SK-N-SH treated with all-trans-retinoic acid at 6 μM for 48 hours (cell line): Measurements from ENCODE around the gene SMIM38.

Source experiments
- ATAC-seq: fragments of 200-7000 bp; cut with Tn5 transposase; 3 replicates; pipeline ENCODE4 v1.9.1; 2020; ENCODE audit warnings: mild to moderate bottlenecking, moderate library complexity
- ARNTL ChIP-seq: fragments of 450-650 bp; formaldehyde crosslinking; IDR thresholded peaks from 2 replicates; pipeline ENCODE4 v1.5.0; 2020; ENCODE audit warnings: low read depth, mild to moderate bottlenecking, moderate library complexity, borderline replicate concordance
- CREB5 ChIP-seq: fragments of 250-450 bp; sonication (Bioruptor Pico); IDR thresholded peaks from 2 replicates; pipeline ENCODE4 v1.5.1; 2020; ENCODE audit warnings: low read depth, mild to moderate bottlenecking, moderate library complexity
- CSDC2 ChIP-seq: fragments of 250-450 bp; sonication (Bioruptor Pico); IDR thresholded peaks from 2 replicates; pipeline ENCODE4 v1.5.0; 2020; ENCODE audit warnings: mild to moderate bottlenecking, moderate library complexity
- CSRNP3 ChIP-seq: fragments of 250-450 bp; sonication (Bioruptor Pico); IDR thresholded peaks from 2 replicates; pipeline ENCODE4 v1.5.1; 2021; ENCODE audit warnings: mild to moderate bottlenecking, moderate library complexity
- ESRRG ChIP-seq: fragments of 250-450 bp; sonication (Bioruptor Pico); IDR thresholded peaks from 2 replicates; pipeline ENCODE4 v1.6.1; 2021; ENCODE audit warnings: mild to moderate bottlenecking
- GLIS3 ChIP-seq: fragments of 250-450 bp; sonication (Bioruptor Pico); IDR thresholded peaks from 2 replicates; pipeline ENCODE4 v1.5.0; 2020; ENCODE audit warnings: mild to moderate bottlenecking, moderate library complexity
- ISL1 ChIP-seq: fragments of 250-450 bp; sonication (Bioruptor Pico); IDR thresholded peaks from 2 replicates; pipeline ENCODE4 v2.1.2; 2022; ENCODE audit warnings: mild to moderate bottlenecking, moderate library complexity
- OSR1 ChIP-seq: fragments of 250-450 bp; sonication (Bioruptor Pico); IDR thresholded peaks from 2 replicates; pipeline ENCODE4 v1.8.0; 2022; ENCODE audit warnings: moderate library complexity, mild to moderate bottlenecking, inconsistent platforms
- PATZ1 ChIP-seq: fragments of 250-450 bp; sonication (Bioruptor Pico); IDR thresholded peaks from 2 replicates; pipeline ENCODE4 v1.8.0; 2020; ENCODE audit warnings: mild to moderate bottlenecking, moderate library complexity, borderline replicate concordance
- POU6F1 ChIP-seq: fragments of 250-450 bp; sonication (Bioruptor Pico); IDR thresholded peaks from 2 replicates; pipeline ENCODE4 v1.8.0; 2021; ENCODE audit warnings: low read depth, mild to moderate bottlenecking, moderate library complexity, borderline replicate concordance
- PPARA ChIP-seq: fragments of 250-450 bp; sonication (Bioruptor Pico); IDR thresholded peaks from 2 replicates; pipeline ENCODE4 v1.5.0; 2020; ENCODE audit warnings: mild to moderate bottlenecking, borderline replicate concordance
- RARB ChIP-seq: fragments of 250-450 bp; sonication (Bioruptor Pico); IDR thresholded peaks from 2 replicates; pipeline ENCODE4 v1.8.0; 2021; ENCODE audit warnings: mild to moderate bottlenecking, moderate library complexity
- SNAI2 ChIP-seq: fragments of 250-450 bp; sonication (Bioruptor Pico); IDR thresholded peaks from 2 replicates; pipeline ENCODE4 v1.5.0; 2020; ENCODE audit warnings: mild to moderate bottlenecking, moderate library complexity
- TCF4 ChIP-seq: fragments of 250-450 bp; sonication (Bioruptor Pico); IDR thresholded peaks from 2 replicates; pipeline ENCODE4 v1.8.0; 2021; ENCODE audit warnings: mild to moderate bottlenecking, moderate library complexity, borderline replicate concordance
- TOX ChIP-seq: fragments of 250-450 bp; sonication (Bioruptor Pico); IDR thresholded peaks from 2 replicates; pipeline ENCODE4 v1.8.0; 2021; ENCODE audit warnings: mild to moderate bottlenecking, moderate library complexity, borderline replicate concordance
- TSHZ2 ChIP-seq: fragments of 250-450 bp; sonication (Bioruptor Pico); IDR thresholded peaks from 2 replicates; pipeline ENCODE4 v1.5.0; 2020; ENCODE audit warnings: mild to moderate bottlenecking, moderate library complexity
- ZC3H10 ChIP-seq: fragments of 250-450 bp; sonication (Bioruptor Pico); IDR thresholded peaks from 2 replicates; pipeline ENCODE4 v1.5.1; 2021; ENCODE audit warnings: mild to moderate bottlenecking, moderate library complexity
- ZFP3 ChIP-seq: fragments of 250-450 bp; sonication (Bioruptor Pico); IDR thresholded peaks from 2 replicates; pipeline ENCODE4 v1.5.0; 2020; ENCODE audit warnings: mild to moderate bottlenecking, moderate library complexity
- ZFP30 ChIP-seq: fragments of 450-650 bp; formaldehyde crosslinking; IDR thresholded peaks from 2 replicates; pipeline ENCODE4 v1.5.0; 2022; ENCODE audit warnings: mild to moderate bottlenecking, moderate library complexity
- ZNF565 ChIP-seq: fragments of 450-650 bp; formaldehyde crosslinking; conservative IDR thresholded peaks from 2 replicates; pipeline ENCODE4 v1.5.0; 2020; ENCODE audit warnings: low read depth, mild to moderate bottlenecking, moderate library complexity
- ZNF8 ChIP-seq: fragments of 450-650 bp; formaldehyde crosslinking; IDR thresholded peaks from 2 replicates; pipeline ENCODE4 v1.5.0; 2020; ENCODE audit warnings: mild to moderate bottlenecking, moderate library complexity

SMIM38 gene

GRCh38 chr11:69171476-69172240 is 15.9 kb downstream of the SMIM38 start:
- TF ChIP-seq TCF4 (CRISPR knock-in tag) (no peak), RARB (CRISPR knock-in tag) (no peak), ZNF8 (CRISPR knock-in tag) (no peak), PATZ1 (CRISPR knock-in tag) (no peak), TSHZ2 (no peak), POU6F1 (no peak), GLIS3 (CRISPR knock-in tag) (no peak), ARNTL (no peak), CSDC2 (CRISPR knock-in tag) (no peak), ISL1 (CRISPR knock-in tag) (no peak), CREB5 (no peak), TOX (no peak), ESRRG (CRISPR knock-in tag) (no peak), ZC3H10 (CRISPR knock-in tag) (no peak), CSRNP3 (CRISPR knock-in tag) (no peak), OSR1 (CRISPR knock-in tag) (no peak)
- TF ChIP-seq, all 23 proteins: peak for 0
- no peak for ATAC-seq

- ATAC-seq, result peak; percentile 66; the same call in 2 of the 3 replicates
- TF ChIP-seq ZFP3 (CRISPR knock-in tag) (no peak), SNAI2 (CRISPR knock-in tag) (no peak), TCF4 (CRISPR knock-in tag) (no peak), ARNTL (no peak), PPARA (no peak), ZNF565 (no peak)
Measured at GRCh38 chr11:69172674-69173073, 16.9 kb downstream of the SMIM38 start.

- ATAC-seq, result no peak
- TF ChIP-seq GLIS3 (CRISPR knock-in tag), result no peak
- TF ChIP-seq ZNF8 (CRISPR knock-in tag), result no peak
- no peak for TF ChIP-seq TOX
- TF ChIP-seq CSRNP3 (CRISPR knock-in tag), result no peak
- no peak for TF ChIP-seq POU6F1
- no peak for TF ChIP-seq CSDC2 (CRISPR knock-in tag)
- no peak for TF ChIP-seq ZNF565
- no peak for TF ChIP-seq TCF4 (CRISPR knock-in tag)
- no peak for TF ChIP-seq ARNTL
- no peak for TF ChIP-seq ZFP30
- no peak for TF ChIP-seq TSHZ2
Measured at GRCh38 chr11:69173331-69173730, 17.6 kb downstream of the SMIM38 start.
